ENCODE data around the gene BANP. TPM values are rescaled to one million over a fixed set of nuclear protein-coding genes. Genes with fewer than 3 reads are reported as not detected.
"Not testable (repeated sequence)": the region's sequence is repeated elsewhere in the genome, so short reads cannot be mapped to it uniquely, and the experiment has no call there.

BANP gene
- total RNA-seq, 1 experiment from 2014 or later: 37.2 TPM

DNA sequence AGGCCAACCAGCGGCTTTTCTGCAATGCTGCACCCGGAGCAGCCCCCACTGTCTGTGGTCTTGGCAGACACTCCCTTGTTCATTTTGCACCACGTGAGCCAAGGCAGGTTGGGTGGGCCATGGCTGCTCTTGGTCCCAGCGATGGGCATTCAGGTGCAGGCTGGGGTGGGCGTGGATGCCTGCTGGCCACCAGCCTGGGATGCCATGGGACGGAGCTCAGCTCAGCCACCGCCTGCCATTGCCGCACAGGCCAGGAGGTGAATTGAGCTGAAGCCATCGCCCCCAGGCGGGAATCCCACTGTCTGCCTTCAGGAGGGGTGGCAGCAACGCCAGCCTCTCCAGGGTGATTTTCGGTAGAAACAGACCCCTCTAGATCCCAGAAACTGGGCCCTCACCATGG lies 155.3 kb downstream of the BANP start:
- DNase-seq (ENCODE audit: low read depth, low spot score); H3K4me3 ChIP-seq (replicated peaks in 1 of 2; ENCODE audit: low read depth in 1 of 2, low read length in 2 of 2); RAD21 ChIA-PET (ENCODE audit: low non-redundant PET in 1 of 2, low total read pairs in 2 of 2, uncharacterized antibody in 2 of 2, unreplicated experiment in 2 of 2); H3K9me3 ChIP-seq (ENCODE audit: control insufficient read depth in 1 of 2, insufficient read depth in 1 of 2, low read depth in 1 of 2, low read length in 2 of 2); H2AFZ ChIP-seq (ENCODE audit: low read depth, low read length, poor library complexity, severe bottlenecking); intact Hi-C loops (cut with micrococcal nuclease); H3K9ac ChIP-seq (ENCODE audit: low read length); H3K4me1 ChIP-seq (ENCODE audit: control insufficient read depth in 1 of 2, insufficient read depth in 2 of 2, low read length in 2 of 2); H3K4me2 ChIP-seq (ENCODE audit: low read length); H3K27me3 ChIP-seq (ENCODE audit: insufficient read depth, low read length); H3K27ac ChIP-seq (ENCODE audit: low read depth, low read length); H3K79me2 ChIP-seq (ENCODE audit: insufficient read depth, low read length); H3K9me2 ChIP-seq (ENCODE audit: insufficient read depth); ATAC-seq; POLR2A ChIA-PET; BruUV-seq (replicated peaks); H3K36me3 ChIP-seq (ENCODE audit: control insufficient read depth in 1 of 2, insufficient read depth in 2 of 2, low read length in 2 of 2); CTCF ChIA-PET; H4K20me1 ChIP-seq (ENCODE audit: insufficient read depth): not testable (repeated sequence)

DNA sequence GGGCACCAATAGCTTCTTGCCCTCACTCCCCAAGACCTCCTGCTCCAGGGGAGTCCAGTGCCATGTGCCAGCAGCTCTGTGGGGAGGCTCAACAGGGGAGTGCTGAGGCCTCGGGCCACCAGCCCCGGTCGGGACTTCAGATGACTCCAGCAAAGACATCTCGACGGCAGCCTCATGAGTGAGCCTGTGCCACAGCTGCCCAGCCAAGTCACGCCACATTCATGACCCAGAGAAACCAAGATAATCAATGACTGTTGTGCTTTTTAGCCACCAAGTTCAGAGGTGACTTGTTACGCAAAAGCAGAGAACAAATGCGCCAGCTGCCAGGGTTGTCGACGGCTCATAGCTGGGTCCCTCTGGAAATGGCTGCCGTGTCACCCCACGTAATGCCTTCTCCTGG lies 157.5 kb downstream of the BANP start:
- Histone ChIP-seq H3K36me3 (ENCODE audit: control insufficient read depth in 1 of 2, insufficient read depth in 2 of 2, low read length in 2 of 2) (no peaks in the 10 kb centered on the region), H3K9ac (ENCODE audit: low read length) (no peak overlapping the region), H3K4me2 (ENCODE audit: low read length) (no peak overlapping the region), H2AFZ (ENCODE audit: low read depth, low read length, poor library complexity, severe bottlenecking) (no peak overlapping the region), H3K9me2 (ENCODE audit: insufficient read depth) (no peaks in the 10 kb centered on the region), H3K4me3 (replicated peaks in 1 of 2; ENCODE audit: low read depth in 1 of 2, low read length in 2 of 2) (no peak overlapping the region), H4K20me1 (ENCODE audit: insufficient read depth) (no peaks in the 10 kb centered on the region), H3K27me3 (ENCODE audit: insufficient read depth, low read length) (no peaks in the 10 kb centered on the region), H3K4me1 (ENCODE audit: control insufficient read depth in 1 of 2, insufficient read depth in 2 of 2, low read length in 2 of 2) (no peaks in the 10 kb centered on the region), H3K9me3 (ENCODE audit: control insufficient read depth in 1 of 2, insufficient read depth in 1 of 2, low read depth in 1 of 2, low read length in 2 of 2) (no peaks in the 10 kb centered on the region), H3K27ac (ENCODE audit: low read depth, low read length) (no peak overlapping the region), H3K79me2 (ENCODE audit: insufficient read depth, low read length) (no peaks in the 10 kb centered on the region)
- CTCF ChIA-PET: no interaction called here
- TF ChIP-seq, protein P1, sequence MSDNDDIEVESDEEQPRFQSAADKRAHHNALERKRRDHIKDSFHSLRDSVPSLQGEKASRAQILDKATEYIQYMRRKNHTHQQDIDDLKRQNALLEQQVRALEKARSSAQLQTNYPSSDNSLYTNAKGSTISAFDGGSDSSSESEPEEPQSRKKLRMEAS (IDR thresholded peaks at IDR 0.05): no peak
- TF ChIP-seq FOSL1 (IDR thresholded peaks at IDR 0.05; ENCODE audit: low read depth) (no peak), YY1 (IDR thresholded peaks at IDR 0.05; ENCODE audit: extremely low read depth, insufficient replicate concordance, low read depth, low read length) (no peak), RAD21 (IDR thresholded peaks at IDR 0.05; ENCODE audit: low read depth) (no peak), ZNF274 (IDR thresholded peaks at IDR 0.05; ENCODE audit: low read depth, low read length) (no peak), TCF7L2 (IDR thresholded peaks at IDR 0.05; ENCODE audit: borderline replicate concordance, extremely low read depth, insufficient read depth, insufficient read length) (no peak), EZH2phosphoT487 (IDR thresholded peaks at IDR 0.05; ENCODE audit: borderline replicate concordance) (no peak), POLR2AphosphoS5 (IDR thresholded peaks at IDR 0.05; ENCODE audit: low read depth, low read length) (no peak), EZH2 (IDR thresholded peaks at IDR 0.05) (no peak), SRF (IDR thresholded peaks at IDR 0.05; ENCODE audit: low read depth) (no peak), SIN3A (IDR thresholded peaks at IDR 0.05; ENCODE audit: low read depth) (no peak), POLR2A (IDR thresholded peaks at IDR 0.05; ENCODE audit: borderline replicate concordance, extremely low read depth, insufficient read depth, insufficient read length) (no peak), ATF3 (IDR thresholded peaks at IDR 0.05) (no peak), JUND (IDR thresholded peaks at IDR 0.05) (no peak), CEBPB (IDR thresholded peaks at IDR 0.05; ENCODE audit: low read depth) (no peak), ZFX (IDR thresholded peaks at IDR 0.05) (no peak), SP1 (IDR thresholded peaks at IDR 0.05; ENCODE audit: low read depth) (no peak)
- TF ChIP-seq, protein P2, sequence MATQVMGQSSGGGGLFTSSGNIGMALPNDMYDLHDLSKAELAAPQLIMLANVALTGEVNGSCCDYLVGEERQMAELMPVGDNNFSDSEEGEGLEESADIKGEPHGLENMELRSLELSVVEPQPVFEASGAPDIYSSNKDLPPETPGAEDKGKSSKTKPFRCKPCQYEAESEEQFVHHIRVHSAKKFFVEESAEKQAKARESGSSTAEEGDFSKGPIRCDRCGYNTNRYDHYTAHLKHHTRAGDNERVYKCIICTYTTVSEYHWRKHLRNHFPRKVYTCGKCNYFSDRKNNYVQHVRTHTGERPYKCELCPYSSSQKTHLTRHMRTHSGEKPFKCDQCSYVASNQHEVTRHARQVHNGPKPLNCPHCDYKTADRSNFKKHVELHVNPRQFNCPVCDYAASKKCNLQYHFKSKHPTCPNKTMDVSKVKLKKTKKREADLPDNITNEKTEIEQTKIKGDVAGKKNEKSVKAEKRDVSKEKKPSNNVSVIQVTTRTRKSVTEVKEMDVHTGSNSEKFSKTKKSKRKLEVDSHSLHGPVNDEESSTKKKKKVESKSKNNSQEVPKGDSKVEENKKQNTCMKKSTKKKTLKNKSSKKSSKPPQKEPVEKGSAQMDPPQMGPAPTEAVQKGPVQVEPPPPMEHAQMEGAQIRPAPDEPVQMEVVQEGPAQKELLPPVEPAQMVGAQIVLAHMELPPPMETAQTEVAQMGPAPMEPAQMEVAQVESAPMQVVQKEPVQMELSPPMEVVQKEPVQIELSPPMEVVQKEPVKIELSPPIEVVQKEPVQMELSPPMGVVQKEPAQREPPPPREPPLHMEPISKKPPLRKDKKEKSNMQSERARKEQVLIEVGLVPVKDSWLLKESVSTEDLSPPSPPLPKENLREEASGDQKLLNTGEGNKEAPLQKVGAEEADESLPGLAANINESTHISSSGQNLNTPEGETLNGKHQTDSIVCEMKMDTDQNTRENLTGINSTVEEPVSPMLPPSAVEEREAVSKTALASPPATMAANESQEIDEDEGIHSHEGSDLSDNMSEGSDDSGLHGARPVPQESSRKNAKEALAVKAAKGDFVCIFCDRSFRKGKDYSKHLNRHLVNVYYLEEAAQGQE (IDR thresholded peaks at IDR 0.05; ENCODE audit: low read depth): no peak
- intact Hi-C loops (cut with micrococcal nuclease): no loop called here
- no peak for ATAC-seq
- DNase-seq (ENCODE audit: low read depth, low spot score): no peak
- BruUV-seq (replicated peaks): no TSS peak
- POLR2A ChIA-PET: no interaction called here
- RAD21 ChIA-PET (ENCODE audit: low non-redundant PET in 1 of 2, low total read pairs in 2 of 2, uncharacterized antibody in 2 of 2, unreplicated experiment in 2 of 2): no interaction called here

All from HCT116 (cell line).